ENCODE results near the gene MGRN1.
"Not testable (repeated sequence)": the region's sequence is repeated elsewhere in the genome, so short reads cannot be mapped to it uniquely, and the experiment has no call there.

MGRN1 gene

DNA sequence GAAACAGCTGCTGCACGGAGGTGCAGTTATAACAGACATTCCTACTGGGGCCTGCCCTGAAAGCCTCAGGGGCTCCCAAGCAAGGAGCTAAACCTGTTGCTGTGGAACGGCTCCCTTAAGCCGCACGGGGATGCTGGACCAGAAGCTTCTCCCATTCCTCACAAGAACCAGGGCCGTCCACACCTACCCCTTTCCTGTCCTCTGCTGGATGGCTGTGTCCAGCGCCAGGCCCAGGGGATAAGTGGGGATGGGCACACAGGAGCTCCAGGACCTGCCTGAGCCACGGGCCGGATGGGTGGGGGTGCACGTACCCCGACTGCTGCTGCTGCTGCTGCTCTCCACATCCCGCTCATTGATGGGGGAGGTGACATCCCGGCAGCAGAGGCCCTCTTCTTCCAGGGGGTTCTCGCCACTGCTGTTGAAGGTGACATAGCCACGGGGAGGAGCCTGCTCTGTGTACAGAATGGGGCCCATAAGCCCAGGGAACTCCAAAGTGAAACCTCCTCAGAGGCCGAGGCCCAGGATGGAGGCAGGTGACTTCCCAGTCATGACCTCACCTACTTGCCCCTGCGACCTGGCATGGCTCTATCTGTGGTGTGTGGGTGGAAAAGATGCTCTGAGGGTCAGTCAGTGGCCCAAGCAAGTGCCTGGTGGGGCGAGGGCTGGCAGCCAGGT lies 77.3 kb downstream of the MGRN1 start:
- no peak for DNase-seq

DNA sequence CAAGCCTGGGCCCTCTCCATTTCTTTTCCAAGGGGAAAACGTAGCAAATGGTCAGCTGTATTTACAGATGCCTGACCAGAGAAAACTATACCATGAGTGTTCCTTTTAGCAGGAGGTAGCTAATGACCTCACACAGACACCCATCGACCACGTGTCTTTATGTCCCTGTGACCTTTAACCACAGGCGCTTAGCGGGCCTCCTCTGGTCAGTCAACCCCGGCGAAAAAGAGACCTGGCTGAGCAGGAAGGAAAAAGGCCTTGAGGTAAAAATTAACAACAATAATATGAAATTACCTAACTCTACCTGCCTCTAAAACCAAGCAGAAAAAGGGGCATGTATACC lies 77.8 kb downstream of the MGRN1 start:
- DNase-seq = no peak

DNA sequence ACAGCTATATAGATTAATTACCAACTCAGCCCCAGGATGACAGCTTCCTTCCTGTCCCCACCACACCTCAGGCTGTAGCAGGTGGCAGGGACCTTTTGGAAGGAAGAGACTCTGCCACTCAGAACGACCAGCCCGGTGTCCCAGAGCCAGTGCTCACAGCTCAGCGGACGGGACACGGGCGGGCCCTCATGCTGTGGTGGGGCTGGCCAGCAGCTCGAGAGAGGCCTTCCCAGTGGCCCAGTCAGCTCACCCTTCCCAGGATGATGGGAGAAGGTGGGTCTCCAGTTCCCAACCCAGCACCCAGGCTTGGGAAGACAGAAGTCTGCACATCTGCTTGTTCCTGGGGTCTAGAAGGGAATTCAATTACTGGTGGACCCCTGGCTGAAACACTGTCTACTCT lies 79.3 kb downstream of the MGRN1 start:
- DNase-seq = no peak

DNA sequence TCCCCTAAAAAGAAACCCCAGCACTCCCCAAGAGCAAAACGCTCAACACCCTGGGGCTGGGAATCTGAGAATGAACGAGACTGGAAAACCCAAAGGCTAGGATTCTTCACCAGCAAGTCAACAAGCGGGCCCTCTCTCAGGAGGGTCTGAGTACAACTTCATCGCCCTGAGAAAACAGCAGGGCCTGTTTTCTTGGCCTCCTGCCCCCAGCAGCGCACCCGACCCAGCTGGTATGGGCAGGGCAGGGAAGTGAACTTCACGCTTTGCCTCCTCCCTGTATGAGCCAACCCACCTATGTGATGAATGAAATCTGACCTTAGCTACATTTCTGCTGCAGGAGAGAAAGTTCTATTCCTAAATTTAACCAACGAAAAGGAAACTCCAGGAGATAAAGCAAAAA lies 79.9 kb downstream of the MGRN1 start:
- DNase-seq = no peak

DNA sequence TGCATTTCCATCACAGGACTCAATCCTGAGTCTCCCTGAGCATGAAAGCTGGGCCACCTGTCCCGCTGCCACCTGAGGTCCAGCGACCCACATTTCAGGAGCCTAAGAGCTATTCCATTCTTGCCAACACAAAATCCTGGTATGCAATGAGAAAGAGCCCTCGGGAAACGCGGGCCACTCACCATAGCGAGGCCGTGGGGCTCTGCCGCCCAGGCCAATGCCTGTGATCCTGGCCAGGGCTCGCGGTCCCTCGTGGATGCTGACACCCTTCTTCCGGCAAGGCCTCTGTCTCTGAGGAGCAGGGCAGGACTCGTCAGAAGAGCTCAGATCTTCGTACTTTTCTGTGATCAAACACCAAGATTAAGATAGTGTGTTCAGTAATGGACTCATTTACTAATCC lies 80.3 kb downstream of the MGRN1 start:
- no peak for DNase-seq

DNA sequence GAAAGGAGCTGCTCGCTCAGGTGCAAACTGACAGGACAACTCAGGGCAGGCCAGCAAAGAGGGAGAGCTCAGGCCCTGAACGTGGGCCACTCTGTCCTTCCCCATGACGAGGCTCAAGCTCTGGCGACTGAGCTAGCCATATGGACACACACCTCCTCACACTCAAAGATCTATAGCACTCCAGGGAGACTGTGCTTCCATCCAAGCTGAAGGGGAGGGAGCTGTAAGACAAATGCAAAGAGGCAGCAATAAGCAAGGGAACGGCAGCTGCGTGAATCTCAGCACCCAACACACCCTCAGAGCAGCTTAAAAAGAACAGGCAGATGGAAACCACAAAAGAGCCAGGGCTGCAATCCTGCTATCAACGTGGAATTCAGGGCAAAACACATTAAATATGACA lies 82.2 kb downstream of the MGRN1 start:
- DNase-seq = no peak

DNA sequence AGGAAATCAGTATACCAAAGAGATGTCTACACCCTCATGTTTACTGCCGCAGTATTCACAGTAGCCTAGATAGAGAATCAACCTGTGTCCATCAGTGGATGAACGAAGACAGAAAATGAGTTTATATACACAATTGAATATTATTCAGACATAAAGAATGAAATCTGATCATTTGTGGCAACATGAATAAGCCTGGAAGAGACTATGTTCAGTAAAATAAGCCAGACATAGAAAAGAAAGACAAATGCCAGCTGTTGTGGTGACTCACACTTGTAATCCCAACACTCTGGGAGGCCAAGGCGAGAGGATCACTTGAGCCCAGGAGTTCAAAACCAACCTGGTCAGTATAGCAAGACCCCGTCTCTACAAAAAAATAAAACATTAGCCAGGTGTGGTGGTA lies 84.9 kb downstream of the MGRN1 start:
- no peak for DNase-seq

DNA sequence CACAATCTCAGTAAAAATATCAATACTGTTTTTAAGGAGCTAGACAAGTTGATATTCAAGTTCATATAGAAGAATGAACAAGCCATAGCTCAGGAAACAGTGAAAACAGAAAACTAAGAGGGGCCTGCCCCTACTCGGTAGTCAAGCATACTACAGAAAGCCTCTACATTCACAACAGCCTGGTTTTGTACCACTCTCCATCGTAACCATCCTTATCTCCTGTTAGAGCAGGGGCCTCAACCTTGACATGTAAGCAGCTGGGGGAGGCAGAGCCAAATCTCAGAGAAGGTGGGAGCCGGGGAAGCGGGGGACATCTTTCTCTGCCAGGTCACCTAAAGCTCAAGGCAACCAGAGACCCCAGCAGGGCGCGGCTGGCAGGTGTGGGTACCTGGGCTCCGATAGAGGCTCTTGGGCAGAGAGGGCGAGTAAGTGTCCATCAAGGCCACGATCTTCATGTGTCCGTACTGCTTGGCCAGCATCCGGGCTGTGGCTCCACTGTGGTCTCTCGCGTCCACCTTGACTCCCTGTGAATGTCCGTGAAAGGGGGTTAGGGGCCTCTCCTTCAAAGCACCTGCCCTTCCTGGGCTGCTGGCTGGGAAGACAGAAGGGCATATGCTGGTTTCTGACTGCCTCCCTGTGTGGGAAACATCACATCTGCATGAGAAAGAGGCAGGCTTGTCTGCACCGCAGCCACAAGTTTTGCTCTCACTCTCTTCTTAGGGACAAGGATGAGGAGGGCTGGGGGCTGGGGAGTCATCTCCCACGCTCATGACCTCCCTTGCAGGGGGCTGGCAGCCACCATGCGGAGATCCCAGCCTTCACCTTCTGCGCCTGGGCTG lies 89.3 kb downstream of the MGRN1 start:
- no peak for DNase-seq

DNA sequence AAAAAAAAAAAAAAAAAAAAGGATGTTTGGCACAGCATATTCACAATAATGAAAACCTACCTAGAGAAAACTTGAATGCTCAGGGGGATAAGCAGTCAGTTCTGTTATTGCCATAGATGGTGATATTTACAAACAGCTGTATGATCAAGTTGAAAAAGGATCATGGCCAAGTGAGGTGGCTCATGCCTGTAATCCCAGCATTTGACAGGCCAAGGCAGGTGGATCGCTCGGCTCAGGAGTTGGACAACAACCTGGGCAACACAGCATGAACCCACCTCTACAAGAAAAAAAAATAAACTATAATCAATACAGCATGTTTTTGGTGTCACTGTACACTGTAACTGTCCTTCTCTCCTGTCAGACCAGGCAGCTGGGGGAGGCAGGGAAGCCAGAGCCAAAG lies 90.4 kb downstream of the MGRN1 start:
- no peak for DNase-seq

DNA sequence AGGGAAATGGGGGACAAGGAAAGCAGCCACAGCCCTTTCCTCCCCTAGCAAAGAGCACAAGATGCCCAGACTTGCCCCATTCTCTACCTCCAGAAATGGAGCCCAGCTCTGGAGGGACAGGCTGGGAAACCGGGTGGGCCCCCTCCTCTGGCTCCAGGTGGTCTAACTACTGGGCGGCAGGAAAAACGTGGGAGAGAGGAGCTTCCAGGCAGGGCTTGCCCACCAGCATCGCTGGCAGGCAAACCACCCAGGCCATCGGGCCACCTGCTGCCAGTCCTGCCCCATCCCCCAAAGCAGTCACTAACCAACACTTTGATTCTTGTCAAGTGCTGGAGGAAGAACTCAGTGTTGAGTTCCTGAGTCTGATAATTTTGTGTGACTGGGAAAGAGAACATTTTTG lies 93.8 kb downstream of the MGRN1 start:
- DNase-seq = no peak

DNA sequence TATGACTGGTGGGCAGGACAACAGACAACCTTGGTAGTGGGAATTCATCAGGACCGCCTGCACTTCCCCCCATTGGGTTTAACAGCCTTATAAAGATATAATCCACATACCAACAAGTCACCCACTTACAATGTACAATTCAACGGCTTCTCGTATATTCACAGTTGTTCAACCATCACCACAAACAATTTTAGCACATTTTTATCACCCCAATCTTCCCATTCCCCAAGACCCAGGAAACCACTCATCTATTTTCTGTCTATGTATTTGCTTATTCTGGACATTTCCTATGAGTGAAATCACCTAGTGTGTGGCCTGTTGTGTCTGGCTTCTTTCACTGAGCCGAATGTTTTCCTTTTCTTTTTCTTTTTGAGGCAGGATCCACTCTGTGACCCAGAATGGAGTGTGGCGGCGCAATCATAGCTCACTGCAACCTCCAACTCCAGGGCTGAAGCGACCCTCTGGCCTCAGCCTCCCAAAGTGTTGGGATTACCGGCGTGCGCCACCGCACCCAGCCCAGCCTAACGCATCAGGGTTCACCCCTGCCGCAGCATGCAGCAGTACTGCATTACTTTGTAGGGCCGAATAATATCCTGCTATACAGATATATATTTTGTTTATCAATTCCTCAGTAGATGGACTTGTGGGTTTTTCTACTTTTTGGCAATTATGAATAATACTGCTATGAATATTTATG lies 98.6 kb downstream of the MGRN1 start:
- DNase-seq = no peak

DNA sequence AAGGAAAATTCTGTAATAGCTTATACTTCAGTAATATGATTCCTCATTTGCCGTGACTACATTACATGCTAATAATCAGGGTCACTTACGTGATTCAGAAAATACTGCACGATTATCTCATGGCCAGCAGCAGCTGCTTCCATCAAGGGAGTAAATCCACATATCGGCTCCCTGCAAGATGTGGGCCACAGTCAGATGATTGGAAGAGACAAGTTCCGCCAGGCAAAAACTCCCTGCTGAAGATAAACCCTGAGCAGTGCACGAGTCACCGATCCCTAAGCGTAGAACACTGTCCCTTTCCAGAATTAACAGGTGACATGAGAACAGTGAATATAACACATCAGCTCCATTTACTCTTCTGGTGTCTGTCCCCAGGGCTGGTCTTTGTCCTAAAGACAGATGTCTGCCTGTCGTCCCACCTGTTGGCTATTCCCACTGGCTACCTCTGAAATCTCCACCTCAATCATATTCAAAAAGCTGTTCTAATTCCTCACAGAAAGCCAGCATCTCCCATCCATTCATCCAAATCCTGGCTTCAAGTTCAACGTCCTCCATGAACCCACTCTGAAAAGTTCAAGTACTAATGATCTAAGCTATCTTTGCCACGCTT lies 100.1 kb downstream of the MGRN1 start:
- DNase-seq = no peak

DNA sequence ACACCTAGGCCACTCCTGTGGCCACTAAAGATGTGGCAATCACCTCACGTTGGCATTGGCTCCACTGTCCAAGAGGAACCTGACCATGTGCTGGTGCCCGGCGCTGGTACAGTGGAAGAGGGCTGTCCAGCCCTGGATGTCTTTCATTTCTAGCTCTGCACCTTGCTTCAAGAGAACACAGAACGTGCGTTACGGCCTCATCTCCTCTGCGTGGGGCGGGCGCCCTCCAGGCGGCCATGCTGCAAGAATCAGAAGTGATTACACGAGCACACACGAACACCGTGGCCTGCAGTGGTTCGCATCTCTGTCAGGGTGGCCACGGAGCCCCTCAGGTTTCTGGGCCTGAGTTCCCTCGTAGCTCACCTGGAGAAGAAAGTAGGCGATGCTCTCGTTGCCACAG lies 102.0 kb downstream of the MGRN1 start:
- DNase-seq = no peak

DNA sequence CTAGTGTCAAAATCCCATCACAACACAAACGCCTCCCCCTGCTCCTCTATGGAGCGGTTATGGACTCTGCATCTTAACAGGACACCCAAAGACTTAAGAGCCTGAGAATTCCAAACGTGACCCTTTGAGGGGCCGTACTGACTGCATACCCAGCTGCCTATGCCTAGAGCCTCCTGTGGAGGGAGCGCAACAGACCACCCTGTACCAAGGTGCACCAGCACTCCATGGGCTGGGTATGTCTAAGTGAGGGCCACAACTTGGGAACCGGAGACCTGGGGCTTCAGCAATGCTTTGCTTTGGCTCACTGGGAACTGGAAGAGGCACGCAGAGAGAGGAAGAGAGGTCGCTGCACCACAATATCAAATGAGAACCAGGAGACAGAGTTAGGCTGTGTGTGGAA lies 104.0 kb downstream of the MGRN1 start:
- no peak for DNase-seq

DNA sequence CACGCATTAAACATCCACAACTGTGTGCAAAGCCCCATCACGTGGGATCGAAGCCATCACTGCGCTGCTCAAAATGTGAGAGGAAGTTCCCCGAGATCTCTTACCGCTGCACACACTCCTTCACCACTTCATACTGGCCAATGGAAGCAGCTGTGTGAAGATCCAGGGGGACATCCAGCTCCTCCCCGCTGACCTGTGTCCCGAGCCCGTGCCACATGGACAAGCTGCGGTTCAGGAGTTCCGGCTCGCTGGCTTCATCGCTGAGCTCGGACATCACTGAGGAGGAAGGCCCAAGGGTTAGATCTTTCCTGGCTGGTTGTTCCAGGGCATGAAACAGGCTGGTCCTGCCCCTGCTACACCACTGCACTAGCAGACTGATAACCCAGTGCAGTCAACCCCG lies 105.2 kb downstream of the MGRN1 start:
- no peak for DNase-seq

DNA sequence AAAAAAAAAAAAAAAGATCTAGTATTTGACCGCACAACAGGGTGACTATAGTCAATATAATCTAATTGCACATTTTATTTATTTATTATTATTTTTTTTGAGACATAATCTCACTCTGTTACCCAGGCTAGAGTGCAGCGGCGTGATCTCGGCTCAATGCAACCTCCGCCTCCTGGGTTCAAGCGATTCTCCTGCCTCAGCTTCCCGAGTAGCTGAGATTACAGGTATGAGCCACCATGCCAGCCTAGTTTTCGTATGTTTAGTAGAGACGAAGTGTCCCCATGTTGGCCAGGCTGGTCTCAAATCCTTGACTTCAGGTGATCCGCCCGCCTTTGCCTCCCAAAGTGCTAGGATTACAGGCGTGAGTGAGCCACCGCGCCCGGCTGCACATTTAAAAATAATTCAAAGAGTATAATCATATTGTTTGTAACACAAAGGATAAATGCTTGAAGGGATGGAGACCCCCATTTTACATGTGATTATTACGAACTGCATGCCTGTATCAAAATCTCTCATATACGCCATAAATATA lies 108.7 kb downstream of the MGRN1 start:
- no peak for DNase-seq

DNA sequence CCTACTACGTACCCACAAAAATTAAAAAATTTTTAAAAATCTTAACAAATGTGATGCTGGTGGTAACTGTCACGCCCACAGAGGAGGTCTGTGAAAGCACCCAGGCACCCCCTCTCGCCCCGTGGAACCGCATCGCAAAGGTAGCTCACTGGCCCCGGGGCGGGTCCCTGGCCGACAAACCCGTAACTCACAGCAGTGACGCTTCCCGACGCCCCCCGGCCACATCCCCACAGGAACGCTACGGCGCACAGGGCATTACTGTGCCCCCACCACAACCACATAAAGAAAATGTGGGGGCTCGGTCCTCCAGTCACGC lies 109.1 kb downstream of the MGRN1 start:
- no peak for DNase-seq

DNA sequence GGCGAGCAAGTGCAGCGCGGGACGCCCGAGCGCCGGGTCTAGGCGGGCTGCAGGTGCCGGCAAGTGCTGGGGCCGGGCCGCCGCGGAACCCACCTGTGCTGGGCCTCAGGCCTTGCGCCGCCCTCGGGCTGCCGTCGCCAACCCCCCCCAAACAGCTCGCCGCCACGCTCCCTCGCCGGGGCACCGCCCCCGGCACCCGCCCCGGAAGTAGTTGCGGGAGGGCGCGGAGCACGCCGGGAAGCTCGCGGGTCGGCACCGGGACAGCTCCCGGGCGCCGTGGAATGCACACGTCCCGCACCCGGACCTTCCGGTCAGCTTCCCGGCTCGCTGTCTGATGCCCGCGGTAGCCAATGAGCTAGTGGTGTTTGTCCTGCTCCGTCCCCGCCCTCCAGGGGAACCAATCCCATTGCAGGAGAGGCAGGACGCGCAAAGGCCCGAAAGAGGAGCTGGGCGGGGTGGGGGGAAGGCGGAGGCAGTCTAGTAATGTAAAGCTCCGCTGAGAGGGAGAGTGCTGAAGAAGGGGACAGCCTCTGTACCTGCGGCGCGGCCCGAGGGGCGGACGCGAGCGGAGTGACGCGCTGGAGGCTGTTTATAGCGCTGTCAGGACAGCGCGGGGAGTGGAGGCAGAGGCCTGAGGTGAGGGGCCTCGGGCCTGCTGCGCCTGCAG lies 109.6 kb downstream of the MGRN1 start, which contains the start of the genes ANKS3 and DNAAF8:
ANKS3 (minus strand) TSS at position 209 of the 667 bp plus-strand sequence. CDS start 4,122 bp downstream, outside the sequence.
DNAAF8 (plus strand) TSS at position 475 of the 667 bp plus-strand sequence. CDS start 1,978 bp downstream, outside the sequence.
- peak; percentile 91 for DNase-seq

DNA sequence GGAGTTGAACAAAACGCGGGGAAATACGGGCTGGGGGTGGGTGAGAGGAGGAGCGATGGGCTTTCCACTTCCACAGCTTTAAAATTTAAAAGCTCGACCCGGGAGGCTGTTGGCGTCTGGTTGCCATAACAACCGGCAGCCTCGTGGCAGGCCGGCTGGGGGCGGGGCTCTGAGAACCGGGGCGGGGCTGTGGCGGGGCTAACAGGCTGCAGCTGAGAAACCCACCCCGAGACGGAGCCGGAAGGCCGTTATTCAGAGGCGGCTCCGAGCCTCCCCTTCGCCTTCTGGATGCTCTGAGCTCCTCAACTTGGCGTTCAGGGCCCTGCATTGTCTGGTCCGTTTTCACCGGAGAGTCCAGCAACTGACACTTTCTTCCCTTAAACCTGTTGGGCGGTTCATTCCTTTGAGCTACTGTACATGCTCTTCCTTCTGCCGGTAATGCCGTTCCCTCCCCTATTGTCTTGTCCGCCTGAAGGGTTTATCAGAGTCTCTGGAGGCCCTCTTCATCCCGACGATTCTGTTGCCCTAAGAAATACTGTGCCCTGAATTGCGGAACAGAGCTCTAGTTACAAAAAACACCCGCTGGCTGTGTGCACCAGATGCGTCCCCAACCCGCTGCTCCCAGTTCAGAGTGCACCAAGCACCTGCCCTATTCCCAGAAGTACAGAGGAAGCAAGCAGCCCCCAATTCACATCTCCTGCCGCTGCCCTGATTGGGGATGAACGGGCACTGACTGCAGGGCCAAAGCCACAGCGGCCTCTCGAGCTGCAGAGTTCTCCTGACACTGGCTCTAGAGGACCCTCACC lies 110.3 kb downstream of the MGRN1 start:
- DNase-seq = peak; percentile 82

DNA sequence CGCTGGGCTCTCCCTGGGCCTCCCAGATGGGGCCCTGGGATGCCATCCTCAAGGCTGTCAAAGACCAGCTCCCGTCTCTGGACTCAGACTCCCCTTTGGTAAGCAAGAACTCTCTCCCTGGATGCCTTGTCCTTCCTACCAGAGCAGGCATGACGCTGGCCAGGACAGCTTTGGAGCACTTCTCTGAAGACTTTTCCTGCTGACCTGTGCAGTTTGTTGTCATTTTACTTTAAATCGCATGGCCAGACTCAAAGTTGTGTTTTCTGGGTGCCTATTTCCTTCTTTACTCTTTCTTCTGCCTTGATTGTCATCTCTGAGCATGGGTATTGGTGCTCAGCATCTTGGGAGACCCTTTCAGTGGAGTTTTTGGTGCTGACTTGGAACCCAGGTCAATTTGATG lies 111.9 kb downstream of the MGRN1 start:
- DNase-seq = no peak

DNA sequence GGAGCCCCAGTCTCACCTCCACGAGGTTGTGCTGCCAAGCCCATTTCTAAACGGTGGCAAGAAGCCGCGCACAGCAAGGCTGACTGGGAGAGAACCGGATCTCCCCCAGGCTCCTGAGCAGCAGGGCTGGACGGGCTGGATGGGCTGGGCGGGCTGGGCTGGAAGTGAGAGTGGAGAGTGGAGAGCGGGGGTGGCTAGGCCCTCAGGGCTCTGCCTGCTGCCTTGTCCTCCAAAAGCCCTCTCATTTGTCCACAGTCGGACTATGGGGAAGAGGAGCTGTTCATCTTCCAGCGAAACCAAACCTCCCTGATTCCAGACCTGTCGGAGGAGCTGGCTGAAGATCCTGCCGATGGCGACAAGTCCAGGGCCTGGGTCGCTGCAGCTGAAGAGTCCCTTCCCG lies 112.9 kb downstream of the MGRN1 start:
- no peak for DNase-seq

DNA sequence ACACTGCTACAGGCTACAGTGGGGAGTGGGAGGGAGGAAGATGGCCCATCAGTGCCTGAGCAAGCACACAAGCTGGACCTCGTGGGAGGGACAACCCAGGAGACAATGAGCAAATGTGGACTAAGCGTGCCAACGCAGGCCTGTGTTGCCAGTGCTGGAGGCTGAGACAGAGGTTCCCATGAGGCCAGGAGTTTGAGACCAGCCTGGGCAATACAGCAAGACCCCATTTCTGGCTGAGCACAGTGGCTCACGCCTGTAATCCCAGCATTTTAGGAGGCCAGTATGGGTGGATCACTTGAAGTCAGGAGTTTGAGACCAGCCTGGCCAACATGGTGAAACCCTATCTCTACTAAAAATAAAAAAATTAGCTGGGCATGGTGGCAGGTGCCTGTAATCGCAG lies 113.7 kb downstream of the MGRN1 start:
- not testable (repeated sequence) for DNase-seq
